ENCODE measurements around the gene ASNSD1. TPM values are rescaled to one million over a fixed set of nuclear protein-coding genes. Genes with fewer than 3 reads are reported as not detected.
A peak's percentile ranks its signal among the peaks of the same experiment; 100 is the strongest.
"Not testable (repeated sequence)": the region's sequence is repeated elsewhere in the genome, so short reads cannot be mapped to it uniquely, and the experiment has no call there.

Gene ASNSD1
- total and polyA plus RNA-seq, 5 donors from 2014 or later, result 46.3 to 84.5 (median 56.8) TPM

DNA sequence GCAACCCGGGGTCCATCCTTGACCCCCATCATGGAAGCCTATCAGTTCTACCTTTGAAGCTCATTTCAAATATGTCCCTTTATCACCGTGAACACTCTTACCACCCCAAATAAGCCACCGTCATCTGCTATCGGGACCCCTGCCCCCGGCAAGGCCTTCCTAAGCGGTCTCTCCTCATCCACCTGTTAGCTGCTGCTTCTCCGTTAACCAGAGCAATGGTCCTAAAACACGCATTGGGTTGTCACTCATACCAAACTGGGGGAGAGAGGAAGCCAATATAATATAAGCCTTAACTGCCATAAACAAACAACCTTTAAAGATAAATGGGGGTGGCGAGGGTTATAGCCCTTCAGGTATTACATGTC is 680 bp downstream of the ASNSD1 start:
- no peaks in the 10 kb centered on the region for H3K9me3 Mint-ChIP-seq
- peaks cover 20 to 49% (median 44%) of the 10 kb centered on the region in 4 donors for H3K4me1 Mint-ChIP-seq
- peak in 1 of 3 donors; percentile 31 for DNase-seq

GRCh38 chr2:189662669-189663226 is 1.5 kb downstream of the ASNSD1 start:
- H3K9me3 Mint-ChIP-seq, result no peaks in the 10 kb centered on the region
- H3K4me1 ChIP-seq (ENCODE audit: control insufficient read depth, insufficient read depth, low read length, poor library complexity, severe bottlenecking), result peaks cover 54% of the 10 kb centered on the region
- peaks cover 29% of the 10 kb centered on the region for H3K36me3 ChIP-seq (ENCODE audit: control insufficient read depth, insufficient read depth, low read length)
- H3K9me3 ChIP-seq (ENCODE audit: control insufficient read depth in 2 of 2, low read length in 2 of 2), result no peaks in the 10 kb centered on the region
- peak overlapping the region; percentile 96 for H3K4me3 ChIP-seq (ENCODE audit: low read depth, low read length)
- H3K4me3 Mint-ChIP-seq, result no peak overlapping the region
- H3K27ac ChIP-seq (ENCODE audit: insufficient read depth, low read length, poor library complexity, severe bottlenecking), result no peak overlapping the region
- H3K4me1 Mint-ChIP-seq, result peaks cover 28 to 47% (median 43%) of the 10 kb centered on the region in 4 donors
- ATAC-seq (ENCODE audit: low read depth in 2 of 2) (no peak), DNase-seq (no peak)
- H3K27ac Mint-ChIP-seq, result peak overlapping the region in 1 of 3 donors; percentile 56
- no peaks in the 10 kb centered on the region for H3K27me3 Mint-ChIP-seq
- H3K36me3 Mint-ChIP-seq, result peaks cover 23% of the 10 kb centered on the region
- H3K27me3 ChIP-seq (ENCODE audit: control insufficient read depth, insufficient read depth, low read length), result no peaks in the 10 kb centered on the region

More for the DNA sequence above, 680 bp downstream of the ASNSD1 start:
- H3K27ac ChIP-seq (ENCODE audit: insufficient read depth, low read length, poor library complexity, severe bottlenecking), result peak overlapping the region; percentile 90
- no peak for ATAC-seq (ENCODE audit: low read depth in 2 of 2)
- no peaks in the 10 kb centered on the region for H3K27me3 ChIP-seq (ENCODE audit: control insufficient read depth, insufficient read depth, low read length)
- H3K27ac Mint-ChIP-seq, result no peak overlapping the region
- peaks cover 62% of the 10 kb centered on the region for H3K4me1 ChIP-seq (ENCODE audit: control insufficient read depth, insufficient read depth, low read length, poor library complexity, severe bottlenecking)
- no peak overlapping the region for H3K4me3 Mint-ChIP-seq
- H3K36me3 Mint-ChIP-seq, result peaks cover 15% of the 10 kb centered on the region
- H3K36me3 ChIP-seq (ENCODE audit: control insufficient read depth, insufficient read depth, low read length), result peaks cover 21% of the 10 kb centered on the region
- H3K4me3 ChIP-seq (ENCODE audit: low read depth, low read length), result peak overlapping the region; percentile 96
- no peaks in the 10 kb centered on the region for H3K9me3 ChIP-seq (ENCODE audit: control insufficient read depth in 2 of 2, low read length in 2 of 2)
- H3K27me3 Mint-ChIP-seq, result no peaks in the 10 kb centered on the region

- not testable (repeated sequence) for ATAC-seq (ENCODE audit: low read depth in 2 of 2); H3K9me3 Mint-ChIP-seq; H3K9me3 ChIP-seq (ENCODE audit: control insufficient read depth in 2 of 2, low read length in 2 of 2); H3K27me3 Mint-ChIP-seq; H3K27me3 ChIP-seq (ENCODE audit: control insufficient read depth, insufficient read depth, low read length); DNase-seq; H3K27ac ChIP-seq (ENCODE audit: insufficient read depth, low read length, poor library complexity, severe bottlenecking)
- H3K4me1 Mint-ChIP-seq, result peaks cover 29 to 43% (median 37%) of the 10 kb centered on the region in 4 donors
- H3K4me3 Mint-ChIP-seq, result peak overlapping the region in 2 of 4 donors; percentile 72 to 74
- Histone ChIP-seq H3K4me1 (ENCODE audit: control insufficient read depth, insufficient read depth, low read length, poor library complexity, severe bottlenecking) (peaks cover 48% of the 10 kb centered on the region), H3K4me3 (ENCODE audit: low read depth, low read length) (peak overlapping the region; percentile 39), H3K36me3 (ENCODE audit: control insufficient read depth, insufficient read depth, low read length) (peaks cover 34% of the 10 kb centered on the region)
- peak overlapping the region in 2 of 3 donors; percentile 34 to 81 for H3K27ac Mint-ChIP-seq
- H3K36me3 Mint-ChIP-seq, result peaks cover 25% of the 10 kb centered on the region
Observed at GRCh38 chr2:189663319-189663718, 2.1 kb downstream of the ASNSD1 start.

- DNase-seq (no peak), ATAC-seq (ENCODE audit: low read depth in 2 of 2) (no peak)
- Histone ChIP-seq H3K4me3 (ENCODE audit: low read depth, low read length) (no peak overlapping the region), H3K27me3 (ENCODE audit: control insufficient read depth, insufficient read depth, low read length) (no peaks in the 10 kb centered on the region), H3K4me1 (ENCODE audit: control insufficient read depth, insufficient read depth, low read length, poor library complexity, severe bottlenecking) (peaks cover 12% of the 10 kb centered on the region), H3K36me3 (ENCODE audit: control insufficient read depth, insufficient read depth, low read length) (peaks cover 56% of the 10 kb centered on the region), H3K27ac (ENCODE audit: insufficient read depth, low read length, poor library complexity, severe bottlenecking) (no peak overlapping the region), H3K9me3 (ENCODE audit: control insufficient read depth in 2 of 2, low read length in 2 of 2) (no peaks in the 10 kb centered on the region)
- no peak overlapping the region for H3K4me3 Mint-ChIP-seq
- H3K27me3 Mint-ChIP-seq, result no peaks in the 10 kb centered on the region
- peaks cover 25 to 39% (median 32%) of the 10 kb centered on the region in 4 donors for H3K4me1 Mint-ChIP-seq
- H3K9me3 Mint-ChIP-seq, result peaks cover 0 to 2% (median 0%) of the 10 kb centered on the region in 7 donors
- H3K27ac Mint-ChIP-seq, result no peak overlapping the region
- peaks cover 31% of the 10 kb centered on the region for H3K36me3 Mint-ChIP-seq
Observed at GRCh38 chr2:189669913-189670312, 8.7 kb downstream of the ASNSD1 start.

DNA sequence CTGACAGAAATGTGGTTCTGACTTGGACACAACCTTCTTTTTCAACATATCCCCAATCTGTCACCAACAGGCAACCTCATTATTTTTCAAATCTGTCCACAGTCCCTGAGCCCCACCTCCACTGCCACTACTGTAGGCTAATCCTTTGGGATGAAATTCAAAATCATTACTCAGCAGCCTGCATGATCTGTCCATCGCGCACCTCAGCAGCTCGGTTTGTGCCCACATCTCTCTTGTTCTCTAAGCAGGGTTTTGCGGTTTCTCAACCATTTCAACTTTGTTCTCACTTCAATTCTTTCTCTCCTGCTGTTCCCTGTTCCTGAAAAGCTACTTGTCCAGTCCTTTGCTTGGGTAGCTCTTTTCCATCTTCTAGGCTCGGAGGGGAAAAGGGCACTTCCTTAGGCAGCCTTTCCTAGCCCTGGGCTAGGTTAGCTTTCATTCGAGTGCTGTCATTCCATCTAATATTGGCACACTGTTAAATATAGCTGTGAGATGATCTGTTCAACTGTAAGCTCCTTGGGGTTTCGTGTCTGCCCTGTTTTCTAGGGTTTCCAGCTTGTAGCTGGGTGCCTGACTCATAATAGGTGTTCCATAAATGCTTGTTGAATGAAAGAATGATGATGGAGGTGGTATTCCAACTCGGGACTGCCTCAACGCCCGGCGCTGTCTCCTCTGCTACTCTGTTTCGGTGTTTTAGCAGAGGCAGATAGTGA is 12.6 kb downstream of the ASNSD1 start:
- Histone ChIP-seq H3K4me3 (ENCODE audit: low read depth, low read length) (peak overlapping the region; percentile 73), H3K36me3 (ENCODE audit: control insufficient read depth, insufficient read depth, low read length) (peaks cover 24% of the 10 kb centered on the region), H3K4me1 (ENCODE audit: control insufficient read depth, insufficient read depth, low read length, poor library complexity, severe bottlenecking) (peaks cover 20% of the 10 kb centered on the region), H3K27me3 (ENCODE audit: control insufficient read depth, insufficient read depth, low read length) (no peaks in the 10 kb centered on the region), H3K9me3 (ENCODE audit: control insufficient read depth in 2 of 2, low read length in 2 of 2) (peaks cover 0 to 3% of the 10 kb centered on the region in 2 experiments), H3K27ac (ENCODE audit: insufficient read depth, low read length, poor library complexity, severe bottlenecking) (peak overlapping the region; percentile 82)
- Mint-ChIP-seq H3K4me3 (peak overlapping the region; percentile 68 to 95 (median 84)), H3K4me1 (peaks cover 13 to 46% (median 28%) of the 10 kb centered on the region in 4 donors), H3K27me3 (no peaks in the 10 kb centered on the region), H3K9me3 (peaks cover 0 to 7% (median 3%) of the 10 kb centered on the region in 7 donors), H3K36me3 (peaks cover 25% of the 10 kb centered on the region), H3K27ac (peak overlapping the region; percentile 98 to 99 (median 99))
- ATAC-seq (ENCODE audit: low read depth in 2 of 2) (peak; percentile 23 to 27), DNase-seq (peak in 1 of 3 donors; percentile 6)

- Mint-ChIP-seq H3K4me3 (peak within 1 kb of the TSS; percentile 87 to 96 (median 96)), H3K36me3 (peaks cover 26% of the 10 kb centered on the region), H3K27ac (peak within 1 kb of the TSS; percentile 98 to 99 (median 99)), H3K4me1 (peaks cover 13 to 48% (median 32%) of the 10 kb centered on the region in 4 donors), H3K27me3 (no peaks in the 10 kb centered on the region), H3K9me3 (peaks cover 0 to 7% (median 3%) of the 10 kb centered on the region in 7 donors)
- ATAC-seq (ENCODE audit: low read depth in 2 of 2), result peak; percentile 95 to 96
- Histone ChIP-seq H3K4me3 (ENCODE audit: low read depth, low read length) (peak within 1 kb of the TSS; percentile 85), H3K27ac (ENCODE audit: insufficient read depth, low read length, poor library complexity, severe bottlenecking) (peak within 1 kb of the TSS; percentile 82), H3K36me3 (ENCODE audit: control insufficient read depth, insufficient read depth, low read length) (peaks cover 19% of the 10 kb centered on the region), H3K4me1 (ENCODE audit: control insufficient read depth, insufficient read depth, low read length, poor library complexity, severe bottlenecking) (peaks cover 22% of the 10 kb centered on the region), H3K9me3 (ENCODE audit: control insufficient read depth in 2 of 2, low read length in 2 of 2) (peaks cover 0 to 3% of the 10 kb centered on the region in 2 experiments), H3K27me3 (ENCODE audit: control insufficient read depth, insufficient read depth, low read length) (no peaks in the 10 kb centered on the region)
- DNase-seq, result peak; percentile 74 to 85 (median 84)
Observed at GRCh38 chr2:189674374-189675112, 13.3 kb downstream of the ASNSD1 start, which contains the start of gene ANKAR. Gene ANKAR (plus strand): TSS chr2:189674670. CDS start chr2:189676491, 1,821 bp downstream.

DNA sequence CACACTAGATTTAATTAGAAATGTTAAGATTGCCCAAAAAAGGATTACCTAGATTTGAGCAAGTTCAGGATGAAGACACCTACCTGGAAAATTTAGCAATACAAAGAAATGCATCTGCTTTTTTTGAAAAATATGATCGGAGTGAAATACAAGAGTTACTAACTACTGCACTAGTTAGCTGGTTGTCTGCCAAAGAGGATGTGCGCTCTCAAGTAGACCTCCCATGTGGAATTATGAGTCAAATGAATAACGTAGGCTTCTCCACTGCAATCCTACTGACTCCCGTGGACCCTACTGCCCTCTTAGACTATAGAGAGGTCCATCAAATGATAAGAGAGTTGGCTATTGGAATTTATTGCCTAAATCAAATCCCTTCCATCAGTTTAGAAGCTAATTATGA is 15.2 kb downstream of the ASNSD1 start:
- DNase-seq (no peak), ATAC-seq (ENCODE audit: low read depth in 2 of 2) (no peak)
- no peaks in the 10 kb centered on the region for H3K27me3 Mint-ChIP-seq
- Histone ChIP-seq H3K4me1 (ENCODE audit: control insufficient read depth, insufficient read depth, low read length, poor library complexity, severe bottlenecking) (peaks cover 26% of the 10 kb centered on the region), H3K27ac (ENCODE audit: insufficient read depth, low read length, poor library complexity, severe bottlenecking) (no peak overlapping the region), H3K27me3 (ENCODE audit: control insufficient read depth, insufficient read depth, low read length) (no peaks in the 10 kb centered on the region), H3K4me3 (ENCODE audit: low read depth, low read length) (peak overlapping the region; percentile 28), H3K9me3 (ENCODE audit: control insufficient read depth in 2 of 2, low read length in 2 of 2) (peaks cover 0 to 3% of the 10 kb centered on the region in 2 experiments), H3K36me3 (ENCODE audit: control insufficient read depth, insufficient read depth, low read length) (peaks cover 2% of the 10 kb centered on the region)
- H3K27ac Mint-ChIP-seq, result no peak overlapping the region
- peaks cover 0 to 7% (median 3%) of the 10 kb centered on the region in 7 donors for H3K9me3 Mint-ChIP-seq
- H3K4me3 Mint-ChIP-seq, result no peak overlapping the region
- H3K4me1 Mint-ChIP-seq, result peaks cover 24 to 66% (median 48%) of the 10 kb centered on the region in 4 donors
- peaks cover 31% of the 10 kb centered on the region for H3K36me3 Mint-ChIP-seq
